Measurements from ENCODE around the gene DCAF6.

DCAF6 gene

DNA sequence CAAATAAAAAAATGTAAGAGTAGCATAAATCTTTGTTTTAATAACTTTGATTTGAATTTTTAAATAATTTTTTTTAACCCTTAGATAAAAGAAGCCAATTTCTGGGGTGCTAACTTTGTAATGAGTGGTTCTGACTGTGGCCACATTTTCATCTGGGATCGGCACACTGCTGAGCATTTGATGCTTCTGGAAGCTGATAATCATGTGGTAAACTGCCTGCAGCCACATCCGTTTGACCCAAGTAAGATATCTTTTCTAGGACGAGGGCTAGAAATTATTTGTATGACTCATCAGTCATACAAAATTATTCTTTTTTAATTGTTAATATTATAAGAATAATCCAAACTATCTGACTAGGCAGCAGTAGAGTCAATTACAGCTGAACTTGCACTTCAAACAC is 129.0 kb downstream of the DCAF6 start:
- Histone ChIP-seq H3K27me3 (ENCODE audit: control insufficient read depth in 1 of 2, insufficient read depth in 2 of 2, low read length in 2 of 2) (no peaks in the 10 kb centered on the region), H3K4me1 (ENCODE audit: insufficient read depth, low read length) (no peaks in the 10 kb centered on the region), H3K4me3 (ENCODE audit: low read depth in 1 of 2, low read length in 2 of 2) (no peak overlapping the region), H3K36me3 (ENCODE audit: insufficient read depth, low read length) (peaks cover 32% of the 10 kb centered on the region), H3K9me3 (ENCODE audit: low read length) (no peaks in the 10 kb centered on the region), H3K9ac (ENCODE audit: low read length) (no peak overlapping the region), H3K27ac (ENCODE audit: low read depth, low read length) (no peak overlapping the region)

GRCh38 chr1:168069384-168069783 is 132.9 kb downstream of the DCAF6 start:
- Histone ChIP-seq H3K9ac (ENCODE audit: low read length) (no peak overlapping the region), H3K27ac (ENCODE audit: low read depth, low read length) (no peak overlapping the region), H3K27me3 (ENCODE audit: control insufficient read depth in 1 of 2, insufficient read depth in 2 of 2, low read length in 2 of 2) (no peaks in the 10 kb centered on the region), H3K4me1 (ENCODE audit: insufficient read depth, low read length) (no peaks in the 10 kb centered on the region), H3K4me3 (ENCODE audit: low read depth in 1 of 2, low read length in 2 of 2) (no peak overlapping the region), H3K9me3 (ENCODE audit: low read length) (no peaks in the 10 kb centered on the region), H3K36me3 (ENCODE audit: insufficient read depth, low read length) (peaks cover 56% of the 10 kb centered on the region)

DNA sequence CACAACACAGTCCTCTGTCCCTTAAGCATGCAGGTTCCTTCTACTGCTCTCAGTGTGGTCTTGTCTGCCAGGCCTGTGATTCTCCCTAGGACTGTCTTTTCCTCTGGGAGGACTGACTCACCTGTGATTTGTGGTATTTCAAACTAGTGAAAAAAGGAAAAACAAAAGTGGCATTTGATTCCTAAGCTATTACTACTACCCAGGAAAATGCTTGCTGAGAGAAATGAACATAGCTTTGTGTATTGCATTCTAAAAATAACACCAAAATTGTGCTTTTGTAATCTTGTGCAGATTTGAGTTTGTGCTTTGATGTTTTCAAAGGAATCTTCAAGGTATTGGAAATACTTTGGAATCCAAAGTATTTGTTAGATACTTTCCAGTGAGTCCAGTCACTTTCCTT is 143.3 kb downstream of the DCAF6 start:
- H3K36me3 ChIP-seq (ENCODE audit: insufficient read depth, low read length), result peaks cover 25% of the 10 kb centered on the region
- no peaks in the 10 kb centered on the region for H3K9me3 ChIP-seq (ENCODE audit: low read length)
- H3K9ac ChIP-seq (ENCODE audit: low read length), result no peak overlapping the region
- no peaks in the 10 kb centered on the region for H3K27me3 ChIP-seq (ENCODE audit: control insufficient read depth in 1 of 2, insufficient read depth in 2 of 2, low read length in 2 of 2)
- H3K4me3 ChIP-seq (ENCODE audit: low read depth in 1 of 2, low read length in 2 of 2), result no peak overlapping the region
- peaks cover 9% of the 10 kb centered on the region for H3K4me1 ChIP-seq (ENCODE audit: insufficient read depth, low read length)
- H3K27ac ChIP-seq (ENCODE audit: low read depth, low read length), result no peak overlapping the region

GRCh38 chr1:168081373-168082007 is 145.0 kb downstream of the DCAF6 start:
- H3K27me3 ChIP-seq (ENCODE audit: control insufficient read depth in 1 of 2, insufficient read depth in 2 of 2, low read length in 2 of 2), result no peaks in the 10 kb centered on the region
- peaks cover 17% of the 10 kb centered on the region for H3K36me3 ChIP-seq (ENCODE audit: insufficient read depth, low read length)
- no peak overlapping the region for H3K9ac ChIP-seq (ENCODE audit: low read length)
- H3K27ac ChIP-seq (ENCODE audit: low read depth, low read length), result no peak overlapping the region
- H3K9me3 ChIP-seq (ENCODE audit: low read length), result no peaks in the 10 kb centered on the region
- no peak overlapping the region for H3K4me3 ChIP-seq (ENCODE audit: low read depth in 1 of 2, low read length in 2 of 2)
- peaks cover 14% of the 10 kb centered on the region for H3K4me1 ChIP-seq (ENCODE audit: insufficient read depth, low read length)

- no peaks in the 10 kb centered on the region for H3K9me3 ChIP-seq (ENCODE audit: low read length)
- no peak overlapping the region for H3K27ac ChIP-seq (ENCODE audit: low read depth, low read length)
- peaks cover 10% of the 10 kb centered on the region for H3K36me3 ChIP-seq (ENCODE audit: insufficient read depth, low read length)
- H3K9ac ChIP-seq (ENCODE audit: low read length), result no peak overlapping the region
- H3K4me1 ChIP-seq (ENCODE audit: insufficient read depth, low read length), result peaks cover 14% of the 10 kb centered on the region
- H3K4me3 ChIP-seq (ENCODE audit: low read depth in 1 of 2, low read length in 2 of 2), result no peak overlapping the region
- H3K27me3 ChIP-seq (ENCODE audit: control insufficient read depth in 1 of 2, insufficient read depth in 2 of 2, low read length in 2 of 2), result no peaks in the 10 kb centered on the region
Measured at GRCh38 chr1:168082008-168082876, 145.8 kb downstream of the DCAF6 start.

DNA sequence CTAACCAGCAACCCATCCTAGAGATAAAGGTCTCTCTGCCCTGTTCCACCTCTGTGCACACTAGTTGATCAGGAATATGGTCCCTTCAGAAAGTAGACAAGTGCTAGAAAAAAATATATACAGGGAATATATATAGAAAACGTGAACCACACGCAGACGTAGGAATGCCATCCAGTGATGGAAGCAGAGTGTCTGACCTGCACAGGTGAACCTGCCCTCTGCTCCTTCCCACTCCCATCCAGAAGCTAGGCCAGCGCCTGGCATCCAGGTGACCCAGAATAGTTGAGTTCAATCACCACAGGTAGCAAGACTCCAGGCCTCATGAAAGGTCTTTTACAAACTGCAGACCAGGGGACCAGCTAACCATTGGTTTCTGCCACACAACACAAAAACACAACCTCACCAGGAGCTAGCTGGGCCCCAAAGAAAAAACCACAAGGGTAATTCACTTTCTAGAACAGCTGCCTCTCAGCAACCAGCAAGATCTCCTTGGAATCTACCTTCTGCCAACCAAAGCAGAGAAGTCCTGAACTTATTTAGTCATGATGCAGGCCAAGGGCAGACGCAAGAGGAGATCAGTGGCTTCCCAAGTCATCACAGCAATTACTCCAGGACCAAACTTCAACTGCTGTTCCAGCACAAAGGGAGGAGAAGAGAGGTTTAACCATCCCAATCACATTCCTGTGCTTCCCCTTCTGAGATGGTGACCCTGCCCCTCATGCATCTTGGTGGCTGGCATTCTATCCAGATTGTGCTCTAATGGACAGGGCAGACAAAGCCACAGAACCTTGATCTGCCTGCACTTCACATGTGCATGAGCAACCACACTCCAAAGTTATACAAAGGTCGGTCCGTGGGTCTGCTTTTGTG is 147.2 kb downstream of the DCAF6 start:
- no peaks in the 10 kb centered on the region for H3K9me3 ChIP-seq (ENCODE audit: low read length)
- no peak overlapping the region for H3K27ac ChIP-seq (ENCODE audit: low read depth, low read length)
- H3K4me3 ChIP-seq (ENCODE audit: low read depth in 1 of 2, low read length in 2 of 2), result no peak overlapping the region
- H3K27me3 ChIP-seq (ENCODE audit: control insufficient read depth in 1 of 2, insufficient read depth in 2 of 2, low read length in 2 of 2), result no peaks in the 10 kb centered on the region
- H3K9ac ChIP-seq (ENCODE audit: low read length), result no peak overlapping the region
- H3K36me3 ChIP-seq (ENCODE audit: insufficient read depth, low read length), result no peaks in the 10 kb centered on the region
- peaks cover 14% of the 10 kb centered on the region for H3K4me1 ChIP-seq (ENCODE audit: insufficient read depth, low read length)

- no peaks in the 10 kb centered on the region for H3K9me3 ChIP-seq (ENCODE audit: low read length)
- H3K27ac ChIP-seq (ENCODE audit: low read depth, low read length), result no peak overlapping the region
- no peak overlapping the region for H3K4me3 ChIP-seq (ENCODE audit: low read depth in 1 of 2, low read length in 2 of 2)
- H3K36me3 ChIP-seq (ENCODE audit: insufficient read depth, low read length), result no peaks in the 10 kb centered on the region
- no peaks in the 10 kb centered on the region for H3K27me3 ChIP-seq (ENCODE audit: control insufficient read depth in 1 of 2, insufficient read depth in 2 of 2, low read length in 2 of 2)
- peaks cover 14% of the 10 kb centered on the region for H3K4me1 ChIP-seq (ENCODE audit: insufficient read depth, low read length)
- H3K9ac ChIP-seq (ENCODE audit: low read length), result no peak overlapping the region
Measured at GRCh38 chr1:168084396-168085231, 148.1 kb downstream of the DCAF6 start.

GRCh38 chr1:168085401-168085872 is 149.0 kb downstream of the DCAF6 start:
- Histone ChIP-seq H3K27me3 (ENCODE audit: control insufficient read depth in 1 of 2, insufficient read depth in 2 of 2, low read length in 2 of 2) (no peaks in the 10 kb centered on the region), H3K4me3 (ENCODE audit: low read depth in 1 of 2, low read length in 2 of 2) (no peak overlapping the region), H3K36me3 (ENCODE audit: insufficient read depth, low read length) (no peaks in the 10 kb centered on the region), H3K27ac (ENCODE audit: low read depth, low read length) (peak overlapping the region; percentile 59), H3K9ac (ENCODE audit: low read length) (no peak overlapping the region), H3K9me3 (ENCODE audit: low read length) (no peaks in the 10 kb centered on the region), H3K4me1 (ENCODE audit: insufficient read depth, low read length) (peaks cover 14% of the 10 kb centered on the region)

- H3K27ac ChIP-seq (ENCODE audit: low read depth, low read length), result no peak overlapping the region
Measured at GRCh38 chr1:168086438-168086837, 150.0 kb downstream of the DCAF6 start.

DNA sequence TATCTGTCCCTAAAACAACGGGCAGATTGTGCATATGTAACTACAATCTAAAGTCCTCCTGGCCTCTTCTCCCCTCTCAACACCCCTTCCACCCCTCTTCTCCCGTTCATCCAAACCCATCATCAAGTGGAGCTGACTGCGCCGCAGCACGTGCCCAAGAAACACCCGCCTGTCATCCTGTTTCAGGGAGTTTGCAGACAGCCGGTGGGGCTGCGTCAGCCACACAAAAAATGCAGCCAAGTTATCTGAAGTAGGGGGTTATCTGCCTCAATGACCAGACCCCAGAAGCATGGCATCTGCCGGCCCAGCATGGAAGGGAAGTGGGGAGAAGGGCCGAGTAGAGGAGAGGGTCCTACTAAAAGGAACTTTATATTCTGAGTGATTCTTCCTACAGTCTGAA is 151.2 kb downstream of the DCAF6 start:
- no peak overlapping the region for H3K27ac ChIP-seq (ENCODE audit: low read depth, low read length)
- H3K27me3 ChIP-seq (ENCODE audit: control insufficient read depth in 1 of 2, insufficient read depth in 2 of 2, low read length in 2 of 2), result no peaks in the 10 kb centered on the region
- no peaks in the 10 kb centered on the region for H3K36me3 ChIP-seq (ENCODE audit: insufficient read depth, low read length)

More at GRCh38 chr1:168086438-168086837, 150.0 kb downstream of the DCAF6 start:
- no peak overlapping the region for H3K4me3 ChIP-seq (ENCODE audit: low read depth in 1 of 2, low read length in 2 of 2)
- H3K4me1 ChIP-seq (ENCODE audit: insufficient read depth, low read length), result peaks cover 14% of the 10 kb centered on the region
- no peaks in the 10 kb centered on the region for H3K9me3 ChIP-seq (ENCODE audit: low read length)
- H3K27me3 ChIP-seq (ENCODE audit: control insufficient read depth in 1 of 2, insufficient read depth in 2 of 2, low read length in 2 of 2), result no peaks in the 10 kb centered on the region
- H3K9ac ChIP-seq (ENCODE audit: low read length), result no peak overlapping the region
- H3K36me3 ChIP-seq (ENCODE audit: insufficient read depth, low read length), result no peaks in the 10 kb centered on the region

More for the DNA sequence above, 151.2 kb downstream of the DCAF6 start:
- no peak overlapping the region for H3K9ac ChIP-seq (ENCODE audit: low read length)
- no peak overlapping the region for H3K4me3 ChIP-seq (ENCODE audit: low read depth in 1 of 2, low read length in 2 of 2)
- H3K4me1 ChIP-seq (ENCODE audit: insufficient read depth, low read length), result peaks cover 10% of the 10 kb centered on the region
- no peaks in the 10 kb centered on the region for H3K9me3 ChIP-seq (ENCODE audit: low read length)

All from muscle layer of colon (tissue), 2 donors.